ENCODE results near the gene MXRA7.
A peak's percentile ranks its signal among the peaks of the same experiment; 100 is the strongest.
"Not testable (repeated sequence)": the region's sequence is repeated elsewhere in the genome, so short reads cannot be mapped to it uniquely, and the experiment has no call there.

Gene MXRA7

GRCh38 chr17:76726776-76727718, 16.3 kb upstream of the MXRA7 start, which contains the start of gene METTL23:
Gene METTL23 (plus strand): TSS chr17:76726839. CDS start chr17:76729711, 2,872 bp downstream.
- peak within 1 kb of the TSS; percentile 97 for H3K27ac Mint-ChIP-seq
- no peaks in the 10 kb centered on the region for H3K9me3 Mint-ChIP-seq
- ATAC-seq (peak; percentile 70), DNase-seq (ENCODE audit: low spot score in 2 of 2) (peak in 1 of 2 donors; percentile 83)
- peaks cover 21% of the 10 kb centered on the region for H3K4me1 Mint-ChIP-seq
- H3K36me3 Mint-ChIP-seq, result peaks cover 100% of the 10 kb centered on the region
- H3K4me3 Mint-ChIP-seq, result peak within 1 kb of the TSS; percentile 98

GRCh38 chr17:76726231-76726775, 15.5 kb upstream of the MXRA7 start, which contains the start of gene JMJD6:
Gene JMJD6 (minus strand): TSS chr17:76726606. CDS start chr17:76726475, 131 bp downstream.
- H3K27ac Mint-ChIP-seq, result peak within 1 kb of the TSS; percentile 97
- peaks cover 100% of the 10 kb centered on the region for H3K36me3 Mint-ChIP-seq
- H3K4me3 Mint-ChIP-seq, result peak within 1 kb of the TSS; percentile 98
- peaks cover 28% of the 10 kb centered on the region for H3K4me1 Mint-ChIP-seq
- H3K9me3 Mint-ChIP-seq, result no peaks in the 10 kb centered on the region
- peak; percentile 86 for ATAC-seq
- peak in 1 of 2 donors; percentile 96 for DNase-seq (ENCODE audit: low spot score in 2 of 2)

GRCh38 chr17:76725580-76726230, 14.9 kb upstream of the MXRA7 start:
- no peaks in the 10 kb centered on the region for H3K9me3 Mint-ChIP-seq

GRCh38 chr17:76723812-76724211, 13.0 kb upstream of the MXRA7 start:
- DNase-seq (ENCODE audit: low spot score in 2 of 2) (no peak), ATAC-seq (no peak)
- Mint-ChIP-seq H3K4me3 (peak overlapping the region; percentile 98), H3K4me1 (peaks cover 31% of the 10 kb centered on the region), H3K9me3 (no peaks in the 10 kb centered on the region), H3K27ac (no peak overlapping the region), H3K36me3 (peaks cover 100% of the 10 kb centered on the region)

More at GRCh38 chr17:76725580-76726230, 14.9 kb upstream of the MXRA7 start:
- peak; percentile 66 for ATAC-seq
- peaks cover 100% of the 10 kb centered on the region for H3K36me3 Mint-ChIP-seq
- peak overlapping the region; percentile 97 for H3K27ac Mint-ChIP-seq
- DNase-seq (ENCODE audit: low spot score in 2 of 2), result peak; percentile 53 to 86
- peak overlapping the region; percentile 98 for H3K4me3 Mint-ChIP-seq
- H3K4me1 Mint-ChIP-seq, result peaks cover 34% of the 10 kb centered on the region

GRCh38 chr17:76722977-76723376, 12.2 kb upstream of the MXRA7 start:
- H3K27ac Mint-ChIP-seq; DNase-seq (ENCODE audit: low spot score in 2 of 2); H3K9me3 Mint-ChIP-seq; ATAC-seq: not testable (repeated sequence)
- Mint-ChIP-seq H3K4me1 (peaks cover 34% of the 10 kb centered on the region), H3K4me3 (peak overlapping the region; percentile 98), H3K36me3 (peaks cover 100% of the 10 kb centered on the region)

GRCh38 chr17:76722279-76722678, 11.5 kb upstream of the MXRA7 start:
- peak overlapping the region; percentile 26 for H3K4me3 Mint-ChIP-seq
- peaks cover 27% of the 10 kb centered on the region for H3K4me1 Mint-ChIP-seq
- peak overlapping the region; percentile 76 for H3K27ac Mint-ChIP-seq

GRCh38 chr17:76721463-76721862, 10.7 kb upstream of the MXRA7 start:
- H3K4me3 Mint-ChIP-seq, result peak overlapping the region; percentile 26
- peaks cover 100% of the 10 kb centered on the region for H3K36me3 Mint-ChIP-seq
- peaks cover 32% of the 10 kb centered on the region for H3K4me1 Mint-ChIP-seq
- H3K27ac Mint-ChIP-seq, result peak overlapping the region; percentile 76
- ATAC-seq (no peak), DNase-seq (ENCODE audit: low spot score in 2 of 2) (no peak)
- H3K9me3 Mint-ChIP-seq, result no peaks in the 10 kb centered on the region

More at GRCh38 chr17:76722279-76722678, 11.5 kb upstream of the MXRA7 start:
- ATAC-seq (no peak), DNase-seq (ENCODE audit: low spot score in 2 of 2) (no peak)
- peaks cover 100% of the 10 kb centered on the region for H3K36me3 Mint-ChIP-seq
- no peaks in the 10 kb centered on the region for H3K9me3 Mint-ChIP-seq

- no peaks in the 10 kb centered on the region for H3K9me3 Mint-ChIP-seq
- peaks cover 37% of the 10 kb centered on the region for H3K4me1 Mint-ChIP-seq
- DNase-seq (ENCODE audit: low spot score in 2 of 2), result no peak
- H3K27ac Mint-ChIP-seq, result peak overlapping the region; percentile 76
- ATAC-seq, result no peak
- H3K36me3 Mint-ChIP-seq, result peaks cover 100% of the 10 kb centered on the region
- H3K4me3 Mint-ChIP-seq, result no peak overlapping the region
Measured at GRCh38 chr17:76720941-76721340, 10.2 kb upstream of the MXRA7 start.

GRCh38 chr17:76720211-76720610, 9.4 kb upstream of the MXRA7 start:
- DNase-seq (ENCODE audit: low spot score in 2 of 2) (no peak), ATAC-seq (no peak)
- H3K27ac Mint-ChIP-seq, result peak overlapping the region; percentile 76
- no peaks in the 10 kb centered on the region for H3K9me3 Mint-ChIP-seq
- peaks cover 100% of the 10 kb centered on the region for H3K36me3 Mint-ChIP-seq
- H3K4me1 Mint-ChIP-seq, result peaks cover 39% of the 10 kb centered on the region
- no peak overlapping the region for H3K4me3 Mint-ChIP-seq

GRCh38 chr17:76718516-76718915, 7.8 kb upstream of the MXRA7 start:
- no peak overlapping the region for H3K27ac Mint-ChIP-seq
- peaks cover 56% of the 10 kb centered on the region for H3K4me1 Mint-ChIP-seq
- DNase-seq (ENCODE audit: low spot score in 2 of 2), result no peak
- H3K36me3 Mint-ChIP-seq, result peaks cover 100% of the 10 kb centered on the region
- H3K4me3 Mint-ChIP-seq, result no peak overlapping the region
- H3K9me3 Mint-ChIP-seq, result no peaks in the 10 kb centered on the region
- no peak for ATAC-seq

GRCh38 chr17:76716839-76717215, 6.1 kb upstream of the MXRA7 start:
- Mint-ChIP-seq H3K9me3 (no peaks in the 10 kb centered on the region), H3K27ac (peak overlapping the region; percentile 87), H3K4me3 (peak overlapping the region; percentile 62), H3K4me1 (peaks cover 57% of the 10 kb centered on the region), H3K36me3 (peaks cover 98% of the 10 kb centered on the region)
- no peak for ATAC-seq
- DNase-seq (ENCODE audit: low spot score in 2 of 2), result no peak

GRCh38 chr17:76716146-76716838, 5.5 kb upstream of the MXRA7 start:
- no peaks in the 10 kb centered on the region for H3K9me3 Mint-ChIP-seq
- ATAC-seq (peak; percentile 97), DNase-seq (ENCODE audit: low spot score in 2 of 2) (peak; percentile 46 to 87)
- peak overlapping the region; percentile 62 for H3K4me3 Mint-ChIP-seq
- H3K4me1 Mint-ChIP-seq, result peaks cover 56% of the 10 kb centered on the region
- peak overlapping the region; percentile 87 for H3K27ac Mint-ChIP-seq
- peaks cover 93% of the 10 kb centered on the region for H3K36me3 Mint-ChIP-seq

- Mint-ChIP-seq H3K4me1 (peaks cover 54% of the 10 kb centered on the region), H3K9me3 (no peaks in the 10 kb centered on the region), H3K4me3 (peak overlapping the region; percentile 62), H3K36me3 (peaks cover 84% of the 10 kb centered on the region), H3K27ac (peak overlapping the region; percentile 87)
- no peak for ATAC-seq
- no peak for DNase-seq (ENCODE audit: low spot score in 2 of 2)
Measured at GRCh38 chr17:76715496-76715830, 4.7 kb upstream of the MXRA7 start.

GRCh38 chr17:76714822-76715495, 4.2 kb upstream of the MXRA7 start:
- Mint-ChIP-seq H3K27ac (peak overlapping the region; percentile 87), H3K36me3 (peaks cover 79% of the 10 kb centered on the region), H3K4me1 (peaks cover 54% of the 10 kb centered on the region), H3K4me3 (peak overlapping the region; percentile 62), H3K9me3 (no peaks in the 10 kb centered on the region)
- peak; percentile 68 to 89 for DNase-seq (ENCODE audit: low spot score in 2 of 2)
- ATAC-seq, result peak; percentile 6
